H1 (cell line): ENCODE data around the gene SIKE1. TPM values are rescaled to one million over a fixed set of nuclear protein-coding genes. Genes with fewer than 3 reads are reported as not detected.

Experiments
- CTCF ChIA-PET: fragments of 300-600 bp; sonication (Branson Sonifier 250); formaldehyde crosslinking; loops from one replicate; lab custom pipeline; 2021; ENCODE audit not compliant: partially characterized antibody; lab: Charles Lee
- POLR2A ChIA-PET: fragments of 300-600 bp; sonication (Branson Sonifier 250); formaldehyde crosslinking; loops from one replicate; lab custom pipeline; 2021; ENCODE audit warnings: inconsistent platforms; ENCODE audit not compliant: partially characterized antibody; lab: Charles Lee
- DNase-seq, 2 experiments: peaks; one replicate each; pipeline versions ENCODE4 v3.0.0 to v3.0.0-alpha.2; 2010 to 2022; ENCODE audit warnings: low spot score in 2 of 2, low read depth in 1 of 2, mixed read lengths in 1 of 2
- FAIRE-seq: peaks from 2 replicates; lab custom pipeline; 2011; peaks lifted over from hg19 to GRCh38; lab: Jason Lieb, UNC
- H2AFZ ChIP-seq: 2 replicates; pipeline ENCODE4 v1.8.1; 2012; ENCODE audit warnings: low read length, inconsistent platforms
- H2AK5ac ChIP-seq: 2 replicates; pipeline ENCODE4 v1.6.1; 2013; ENCODE audit warnings: low read depth, low read length
- H2BK120ac ChIP-seq: replicated peaks from 2 replicates; pipeline ENCODE3; 2013; ENCODE audit warnings: low read depth, low read length, inconsistent platforms
- H2BK12ac ChIP-seq: 2 replicates; pipeline ENCODE4 v1.6.1; 2013; ENCODE audit warnings: low read depth, low read length
- H2BK15ac ChIP-seq: 2 replicates; pipeline ENCODE4 v1.6.1; 2013; ENCODE audit warnings: low read length
- H2BK20ac ChIP-seq: 2 replicates; pipeline ENCODE4 v1.6.1; 2013; ENCODE audit warnings: low read length
- H2BK5ac ChIP-seq: 2 replicates; pipeline ENCODE4 v1.6.1; 2013; ENCODE audit warnings: low read depth, low read length
- H3K14ac ChIP-seq: 2 replicates; pipeline ENCODE4 v1.6.1; 2013; ENCODE audit warnings: inconsistent platforms; ENCODE audit not compliant: insufficient read length
- H3K18ac ChIP-seq: 2 replicates; pipeline ENCODE4 v1.6.1; 2013; ENCODE audit warnings: low read length; ENCODE audit errors: extremely low read depth
- H3K23ac ChIP-seq: 2 replicates; pipeline ENCODE4 v1.6.1; 2013; ENCODE audit warnings: inconsistent platforms; ENCODE audit not compliant: insufficient read length
- H3K23me2 ChIP-seq: 2 replicates; pipeline ENCODE4 v1.6.1; 2013; ENCODE audit warnings: low read depth, low read length
- H3K27ac ChIP-seq: 2 replicates; pipeline ENCODE4 v1.6.1; 2011; ENCODE audit warnings: low read depth, low read length, inconsistent platforms
- H3K27me3 ChIP-seq, 4 experiments: replicated peaks in 1 of 4; 1 replicate in 1 of 4; 2 replicates in 3 of 4; pipeline versions ENCODE4 v1.6.1 to v1.8.1; 2011 to 2013; ENCODE audit warnings: low read length in 3 of 4, mild to moderate bottlenecking in 3 of 4, inconsistent platforms in 2 of 4, mixed read lengths in 2 of 4, moderate library complexity in 1 of 4; ENCODE audit not compliant: control insufficient read depth in 3 of 4, insufficient read depth in 3 of 4; ENCODE audit errors: extremely low read depth in 1 of 4
- H3K36me3 ChIP-seq, 4 experiments: 2 replicates each; pipeline versions ENCODE4 v1.6.1 to v1.8.1; 2011 to 2013; ENCODE audit warnings: mild to moderate bottlenecking in 4 of 4, low read length in 3 of 4, moderate library complexity in 2 of 4, control low read depth in 1 of 4, inconsistent platforms in 1 of 4; ENCODE audit not compliant: insufficient read depth in 4 of 4, control insufficient read depth in 2 of 4
- H3K4ac ChIP-seq: replicated peaks from 2 replicates; pipeline ENCODE3; 2013; ENCODE audit warnings: low read length, low read depth, mixed read lengths, inconsistent platforms; ENCODE audit not compliant: insufficient read length
- H3K4me1 ChIP-seq, 4 experiments: replicated peaks in 1 of 4; 1 replicate in 1 of 4; 2 replicates in 3 of 4; pipeline versions ENCODE4 v1.6.1 to v1.8.1; 2011 to 2013; ENCODE audit warnings: low read length in 3 of 4, inconsistent platforms in 2 of 4, mixed read lengths in 1 of 4; ENCODE audit not compliant: insufficient read depth in 4 of 4, control insufficient read depth in 3 of 4
- H3K4me2 ChIP-seq, 2 experiments: 2 replicates each; pipeline versions ENCODE4 v1.6.1 to v1.8.1; 2011 to 2013; ENCODE audit warnings: low read depth in 2 of 2, low read length in 2 of 2, control low read depth in 1 of 2, inconsistent platforms in 1 of 2, mild to moderate bottlenecking in 1 of 2; ENCODE audit not compliant: insufficient read depth in 1 of 2
- H3K4me3 ChIP-seq, 4 experiments: fragments of 200-600, 300-600 bp in 1 of 4; sonication (generic), shearing (Covaris generic), sonication (Bioruptor Twin) in 1 of 4; 2 replicates each; pipeline versions ENCODE4 v1.5.1 to v1.8.1; 2011 to 2016; ENCODE audit warnings: low read length in 4 of 4, low read depth in 3 of 4, control low read depth in 2 of 4, inconsistent platforms in 2 of 4, mild to moderate bottlenecking in 2 of 4, mixed read lengths in 1 of 4, moderate library complexity in 1 of 4; ENCODE audit not compliant: insufficient read depth in 2 of 4; ENCODE audit errors: extremely low read depth in 1 of 4
- H3K56ac ChIP-seq: replicated peaks from 2 replicates; pipeline ENCODE3; 2013; ENCODE audit warnings: low read depth, mild to moderate bottlenecking, mixed read lengths, low read length, inconsistent platforms; ENCODE audit not compliant: insufficient read length
- H3K79me1 ChIP-seq: 2 replicates; pipeline ENCODE4 v1.6.1; 2013; ENCODE audit warnings: low read depth, low read length, control low read depth
- H3K79me2 ChIP-seq, 2 experiments: 2 replicates each; pipeline versions ENCODE4 v1.6.1 to v1.8.1; 2012 to 2013; ENCODE audit warnings: low read length in 2 of 2, mild to moderate bottlenecking in 2 of 2, inconsistent platforms in 1 of 2; ENCODE audit not compliant: insufficient read depth in 2 of 2, control insufficient read depth in 1 of 2
- H3K9ac ChIP-seq, 4 experiments: replicated peaks in 1 of 4; 1 replicate in 1 of 4; 2 replicates in 3 of 4; pipeline versions ENCODE4 v1.6.1 to v1.8.1; 2011 to 2013; ENCODE audit warnings: low read depth in 3 of 4, low read length in 3 of 4, control low read depth in 2 of 4, mild to moderate bottlenecking in 2 of 4, moderate library complexity in 2 of 4, inconsistent platforms in 1 of 4; ENCODE audit errors: extremely low read depth in 1 of 4
- H3K9me3 ChIP-seq, 2 experiments: 2 replicates each; pipeline versions ENCODE4 v1.6.1 to v1.8.1; 2012 to 2013; ENCODE audit warnings: mild to moderate bottlenecking in 2 of 2, moderate library complexity in 2 of 2, control low read depth in 1 of 2, inconsistent platforms in 1 of 2, low read depth in 1 of 2, low read length in 1 of 2, mixed read lengths in 1 of 2; ENCODE audit not compliant: insufficient read depth in 2 of 2
- H4K20me1 ChIP-seq, 2 experiments: replicated peaks in 1 of 2; 2 replicates each; pipeline versions ENCODE3 to v1.8.1; 2011 to 2013; ENCODE audit warnings: inconsistent platforms in 2 of 2, low read length in 2 of 2, mild to moderate bottlenecking in 1 of 2; ENCODE audit not compliant: insufficient read depth in 2 of 2, control insufficient read depth in 1 of 2
- H4K5ac ChIP-seq: 2 replicates; pipeline ENCODE4 v1.6.1; 2013; ENCODE audit warnings: low read length, low read depth, mixed read lengths, inconsistent platforms; ENCODE audit not compliant: insufficient read length
- H4K8ac ChIP-seq: 2 replicates; pipeline ENCODE4 v1.8.0; 2013; ENCODE audit warnings: mild to moderate bottlenecking, moderate library complexity, low read length, inconsistent platforms; ENCODE audit not compliant: insufficient read depth; ENCODE audit errors: extremely low read depth
- H4K91ac ChIP-seq: replicated peaks from 2 replicates; pipeline ENCODE3; 2013; ENCODE audit warnings: low read length, mixed read lengths, inconsistent platforms; ENCODE audit not compliant: insufficient read length
- ASH2L ChIP-seq: fragments of 200-600, 300-600 bp; sonication (generic); IDR thresholded peaks from one replicate; pipeline ENCODE4 v1.7.1; 2017; ENCODE audit warnings: low read length
- CHD2 ChIP-seq: IDR thresholded peaks from 2 replicates; pipeline ENCODE4 v1.6.1; 2012; ENCODE audit warnings: low read length, improper control_type of control experiment
- CREB1 ChIP-seq: IDR thresholded peaks from 2 replicates; pipeline ENCODE4 v1.6.1; 2012; ENCODE audit warnings: inconsistent platforms
- EGR1 ChIP-seq: IDR thresholded peaks from 2 replicates; pipeline ENCODE4 v1.6.1; 2011; ENCODE audit warnings: low read depth, low read length, borderline replicate concordance
- HDAC6 ChIP-seq: IDR thresholded peaks from one replicate; pipeline ENCODE4 v1.7.1; 2012; ENCODE audit warnings: low read depth, mild to moderate bottlenecking, inconsistent platforms, low read length, moderate library complexity
- JUN ChIP-seq: IDR thresholded peaks from 2 replicates; pipeline ENCODE4 v1.6.1; 2011; ENCODE audit warnings: low read depth, mild to moderate bottlenecking, improper control_type of control experiment, low read length
- PHF8 ChIP-seq: fragments of 200-600 bp; sonication (generic); conservative IDR thresholded peaks from 2 replicates; pipeline ENCODE4 v1.7.1; 2012; ENCODE audit warnings: low read depth, mild to moderate bottlenecking, inconsistent platforms, low read length, moderate library complexity
- RFX5 ChIP-seq: IDR thresholded peaks from 2 replicates; pipeline ENCODE4 v1.6.1; 2011; ENCODE audit warnings: low read depth, low read length, improper control_type of control experiment, borderline replicate concordance
- SIN3A ChIP-seq, 2 experiments: IDR thresholded peaks in 1 of 2; conservative IDR thresholded peaks in 1 of 2; 2 replicates each; pipeline ENCODE4 v1.6.1; 2011 to 2012; ENCODE audit warnings: low read length in 2 of 2, improper control_type of control experiment in 1 of 2, low read depth in 1 of 2, mild to moderate bottlenecking in 1 of 2
- SRF ChIP-seq: IDR thresholded peaks from 2 replicates; pipeline ENCODE4 v1.6.1; 2011; ENCODE audit warnings: mild to moderate bottlenecking, low read depth, low read length, moderate library complexity
- whole genome bisulfite sequencing, 2 experiments: shearing (Covaris generic) in 1 of 2; methylation state at CpG; one replicate each; pipeline versions ENCODE4 v1.1.6 to v1.1.7; 2013 to 2015; ENCODE audit warnings: low lambda C conversion rate in 2 of 2, mixed read lengths in 2 of 2, inconsistent platforms in 1 of 2, low coverage in 1 of 2, missing lambda C conversion rate in 1 of 2; ENCODE audit not compliant: insufficient replicate concordance in 2 of 2, insufficient coverage in 1 of 2, insufficient read length in 1 of 2; ENCODE audit errors: extremely low coverage in 1 of 2, missing lambda C conversion rate in 1 of 2; 5-methylcytosine and 5-hydroxymethylcytosine counted together
- polyA plus RNA-seq, 7 experiments: library from polyadenylated mRNA; depleted of rRNA in 3 of 7; stranded (reverse) in 5 of 7; unstranded in 2 of 7; fragments of >200 nt in 5 of 7; fragments of 200-250 nt in 2 of 7; gene quantifications; 1 replicate in 5 of 7; 2 replicates in 1 of 7; 4 replicates in 1 of 7; pipeline versions ENCODE4 v1.2.1 to v1.2.3, GENCODE V29; 2011 to 2013; ENCODE audit warnings: missing spikeins in 2 of 7, mixed read lengths in 2 of 7
- total RNA-seq: library from RNA; stranded (reverse); fragmentation: NEBNext Ultra II Directional; extraction: Animal tissue kit (Norgen Biotek cat#: 25700); gene quantifications from 2 replicates; pipeline ENCODE4 v1.2.1, GENCODE V29; 2021
- TF ChIP-seq, protein P1 (sequence below): IDR thresholded peaks from 2 replicates; pipeline ENCODE4 v1.6.1; 2012; ENCODE audit warnings: low read length, inconsistent platforms
- TF ChIP-seq, protein P2 (sequence below): IDR thresholded peaks from 2 replicates; pipeline ENCODE4 v1.6.1; 2011; ENCODE audit warnings: low read depth, mild to moderate bottlenecking, low read length; ENCODE audit not compliant: insufficient read depth

Gene SIKE1
- total and polyA plus RNA-seq, 2 of the 8 experiments (the other 6 are each of a cell fraction or from before 2014, with no cell fraction given) = 20.5 to 79.9 TPM

DNA sequence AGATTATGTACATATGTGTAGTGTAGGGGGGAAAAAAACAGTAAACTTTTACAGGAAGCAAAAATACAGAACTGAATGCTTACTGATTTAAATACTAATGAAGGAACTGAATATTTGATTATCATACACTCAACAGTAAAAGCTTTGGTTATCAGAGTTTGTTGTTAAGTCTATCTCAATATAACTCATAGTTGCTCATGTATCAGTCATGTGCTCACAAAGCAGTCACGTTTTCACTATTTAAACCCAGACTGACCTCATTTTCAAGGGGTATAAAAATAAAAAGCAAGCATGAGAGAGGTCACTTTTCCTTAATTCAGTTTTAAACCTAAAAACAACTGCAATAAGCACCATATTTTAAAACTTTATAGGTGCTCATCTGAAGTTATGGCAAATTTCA is 57.0 kb downstream of the SIKE1 start:
- Histone ChIP-seq H3K4me2 (no peak overlapping the region), H3K27me3 (no peaks in the 10 kb centered on the region), H4K91ac (no peak overlapping the region), H3K36me3 (peaks cover 43 to 98% (median 84%) of the 10 kb centered on the region in 4 experiments), H4K8ac (no peak overlapping the region), H3K23ac (no peak overlapping the region), H3K4ac (no peak overlapping the region), H2AFZ (no peak overlapping the region), H3K27ac (no peak overlapping the region), H2BK12ac (no peak overlapping the region), H3K9me3 (no peaks in the 10 kb centered on the region), H3K56ac (no peak overlapping the region), H2BK15ac (no peak overlapping the region), H2BK5ac (no peak overlapping the region), H3K14ac (no peak overlapping the region), H3K23me2 (no peaks in the 10 kb centered on the region), H4K5ac (no peak overlapping the region), H3K4me3 (no peak overlapping the region), H3K79me1 (no peaks in the 10 kb centered on the region), H4K20me1 (peaks cover 0 to 1% of the 10 kb centered on the region in 2 experiments), H3K4me1 (no peaks in the 10 kb centered on the region), H2AK5ac (no peak overlapping the region), H3K18ac (no peak overlapping the region), H3K79me2 (no peaks in the 10 kb centered on the region; a peak in 1 of 4 replicates), H2BK20ac (no peak overlapping the region), H2BK120ac (no peak overlapping the region), H3K9ac (no peak overlapping the region)
- DNase-seq = no peak
- POLR2A ChIA-PET = interaction anchor here (0.8 to 1.6 kb wide), 4 partner anchors 11 to 34 kb away, joined by 3 to 4 read pairs (median 3); partner anchors contain the start of gene CSDE1
- CTCF ChIA-PET = no interaction called here
- WGBS, 2 experiments = 50% methylated on average over 1 of the region's 1 CpG; no CpG with 5 or more reads in 1 of the 2 experiments
- FAIRE-seq = no peak
- TF ChIP-seq HDAC6 = no peak
- TF ChIP-seq, protein P1, sequence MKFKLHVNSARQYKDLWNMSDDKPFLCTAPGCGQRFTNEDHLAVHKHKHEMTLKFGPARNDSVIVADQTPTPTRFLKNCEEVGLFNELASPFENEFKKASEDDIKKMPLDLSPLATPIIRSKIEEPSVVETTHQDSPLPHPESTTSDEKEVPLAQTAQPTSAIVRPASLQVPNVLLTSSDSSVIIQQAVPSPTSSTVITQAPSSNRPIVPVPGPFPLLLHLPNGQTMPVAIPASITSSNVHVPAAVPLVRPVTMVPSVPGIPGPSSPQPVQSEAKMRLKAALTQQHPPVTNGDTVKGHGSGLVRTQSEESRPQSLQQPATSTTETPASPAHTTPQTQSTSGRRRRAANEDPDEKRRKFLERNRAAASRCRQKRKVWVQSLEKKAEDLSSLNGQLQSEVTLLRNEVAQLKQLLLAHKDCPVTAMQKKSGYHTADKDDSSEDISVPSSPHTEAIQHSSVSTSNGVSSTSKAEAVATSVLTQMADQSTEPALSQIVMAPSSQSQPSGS = no peak
- no peak for TF ChIP-seq PHF8
- TF ChIP-seq CREB1 = no peak
- no peak for TF ChIP-seq EGR1
- TF ChIP-seq ASH2L = no peak
- no peak for TF ChIP-seq SIN3A (conservative IDR thresholded peaks at IDR 0.05 in 1 of 2, IDR thresholded peaks at IDR 0.05 in 1 of 2; ENCODE audit: low read depth in 1 of 2, low read length in 2 of 2)
- TF ChIP-seq CHD2 = no peak
- TF ChIP-seq JUN = no peak
- TF ChIP-seq, protein P2, sequence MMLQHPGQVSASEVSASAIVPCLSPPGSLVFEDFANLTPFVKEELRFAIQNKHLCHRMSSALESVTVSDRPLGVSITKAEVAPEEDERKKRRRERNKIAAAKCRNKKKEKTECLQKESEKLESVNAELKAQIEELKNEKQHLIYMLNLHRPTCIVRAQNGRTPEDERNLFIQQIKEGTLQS = no peak
- no peak for TF ChIP-seq SRF
- no peak for TF ChIP-seq RFX5
